ENCODE results near the gene AKR1E2. TPM values are rescaled to one million over a fixed set of nuclear protein-coding genes. Genes with fewer than 3 reads are reported as not detected.

Gene AKR1E2
- polyA plus RNA-seq, 3 donors, result 0.45 to 0.74 (median 0.67) TPM

DNA sequence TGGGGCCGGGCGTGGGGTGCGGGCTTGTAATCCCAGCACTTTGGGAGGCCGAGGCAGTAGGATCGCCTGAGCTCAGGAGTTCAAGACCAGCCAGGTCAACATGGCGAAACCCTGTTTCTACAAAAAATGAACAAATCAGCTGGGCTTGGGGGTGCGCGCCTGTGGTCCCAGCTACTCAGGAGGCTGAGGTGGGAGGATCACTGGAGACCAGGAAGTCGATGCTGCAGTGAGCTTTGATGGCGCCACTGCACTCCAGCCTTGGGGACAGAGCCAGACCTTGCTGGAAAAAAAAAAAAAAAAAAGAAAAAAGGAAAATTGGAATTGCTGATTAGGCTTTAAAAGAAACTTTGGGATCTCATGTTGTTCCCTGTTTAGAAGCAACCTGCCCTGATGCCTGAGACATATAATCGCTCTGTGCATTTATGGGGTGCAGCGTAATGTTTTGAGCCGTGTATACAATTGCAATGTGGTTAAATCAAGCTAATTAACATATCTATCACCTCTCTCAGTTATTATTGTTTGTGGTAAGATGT is 851 bp downstream of the AKR1E2 start:
- peak overlapping the region; percentile 80 for H2AFZ ChIP-seq (ENCODE audit: insufficient read depth, low read depth, low read length, poor library complexity, severe bottlenecking)
- H4K20me1 ChIP-seq (ENCODE audit: insufficient read depth, low read length), result no peaks in the 10 kb centered on the region
- 50% methylated on average over 8 of the region's 13 CpGs for WGBS (ENCODE audit: insufficient coverage)
- H3K27ac ChIP-seq (ENCODE audit: low read depth in 1 of 2, low read length in 2 of 2), result peak overlapping the region in 1 of 2 donors; percentile 63
- Mint-ChIP-seq H3K27ac (peak overlapping the region; percentile 21 to 81 (median 51)), H3K4me1 (peaks cover 12% of the 10 kb centered on the region), H3K27me3 (ENCODE audit: low read depth in 3 of 3) (peaks cover 5 to 24% (median 14%) of the 10 kb centered on the region in 3 donors), H3K9me3 (peaks cover 0 to 4% (median 3%) of the 10 kb centered on the region in 7 donors), H3K4me3 (peak overlapping the region; percentile 76 to 88), H3K36me3 (peaks cover 0 to 3% of the 10 kb centered on the region in 2 donors)
- H3K9ac ChIP-seq (ENCODE audit: insufficient read depth, low read length, poor library complexity, severe bottlenecking), result peak overlapping the region; percentile 55
- DNase-seq, result no peak
- no peaks in the 10 kb centered on the region for H3K79me2 ChIP-seq (ENCODE audit: insufficient read depth, low read length)
- H3K36me3 ChIP-seq (replicated peaks in 1 of 2; ENCODE audit: control insufficient read depth in 1 of 2, insufficient read depth in 2 of 2, low read length in 2 of 2), result no peaks in the 10 kb centered on the region
- H3K9me3 ChIP-seq (replicated peaks in 1 of 2; ENCODE audit: control insufficient read depth in 1 of 2, insufficient read depth in 1 of 2, low read length in 2 of 2), result no peaks in the 10 kb centered on the region
- H3K4me1 ChIP-seq (ENCODE audit: control insufficient read depth in 1 of 2, insufficient read depth in 2 of 2, low read length in 2 of 2), result peaks cover 12 to 16% of the 10 kb centered on the region in 2 donors
- intact Hi-C loops (cut with micrococcal nuclease), result no loop called here
- H3K4me3 ChIP-seq (replicated peaks in 1 of 3; ENCODE audit: low read depth in 2 of 3, low read length in 3 of 3), result peak overlapping the region in 2 of 3 experiments; percentile 0 to 59
- TF ChIP-seq, protein P1, sequence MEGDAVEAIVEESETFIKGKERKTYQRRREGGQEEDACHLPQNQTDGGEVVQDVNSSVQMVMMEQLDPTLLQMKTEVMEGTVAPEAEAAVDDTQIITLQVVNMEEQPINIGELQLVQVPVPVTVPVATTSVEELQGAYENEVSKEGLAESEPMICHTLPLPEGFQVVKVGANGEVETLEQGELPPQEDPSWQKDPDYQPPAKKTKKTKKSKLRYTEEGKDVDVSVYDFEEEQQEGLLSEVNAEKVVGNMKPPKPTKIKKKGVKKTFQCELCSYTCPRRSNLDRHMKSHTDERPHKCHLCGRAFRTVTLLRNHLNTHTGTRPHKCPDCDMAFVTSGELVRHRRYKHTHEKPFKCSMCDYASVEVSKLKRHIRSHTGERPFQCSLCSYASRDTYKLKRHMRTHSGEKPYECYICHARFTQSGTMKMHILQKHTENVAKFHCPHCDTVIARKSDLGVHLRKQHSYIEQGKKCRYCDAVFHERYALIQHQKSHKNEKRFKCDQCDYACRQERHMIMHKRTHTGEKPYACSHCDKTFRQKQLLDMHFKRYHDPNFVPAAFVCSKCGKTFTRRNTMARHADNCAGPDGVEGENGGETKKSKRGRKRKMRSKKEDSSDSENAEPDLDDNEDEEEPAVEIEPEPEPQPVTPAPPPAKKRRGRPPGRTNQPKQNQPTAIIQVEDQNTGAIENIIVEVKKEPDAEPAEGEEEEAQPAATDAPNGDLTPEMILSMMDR (IDR thresholded peaks at IDR 0.05), result no peak
- H3K27me3 ChIP-seq (ENCODE audit: control insufficient read depth in 2 of 2, insufficient read depth in 2 of 2, low read length in 2 of 2), result no peaks in the 10 kb centered on the region
- H3K4me2 ChIP-seq (replicated peaks; ENCODE audit: extremely low read depth, low read length, poor library complexity, severe bottlenecking), result peak overlapping the region; percentile 69

DNA sequence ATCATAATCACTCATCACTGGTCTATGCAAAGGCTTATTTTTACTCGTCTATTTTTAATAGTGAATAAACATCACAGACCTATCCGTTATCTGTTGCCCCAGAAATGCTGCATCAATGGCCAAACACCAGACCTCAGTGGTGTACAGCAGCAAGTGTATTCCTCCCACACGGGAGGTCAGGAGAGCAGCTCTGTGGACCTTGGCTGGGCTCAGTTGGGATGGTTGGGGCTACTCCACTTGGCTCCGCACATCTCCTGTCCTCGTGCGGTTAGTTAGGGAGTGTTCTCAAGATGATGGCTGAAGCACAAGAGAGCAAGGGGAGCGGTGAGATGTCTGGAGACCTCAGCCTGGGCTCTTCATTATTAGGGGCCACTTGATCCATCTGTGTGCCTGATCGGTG is 2.0 kb downstream of the AKR1E2 start:
- no peak overlapping the region for H3K4me3 Mint-ChIP-seq
- peaks cover 0 to 4% (median 3%) of the 10 kb centered on the region in 7 donors for H3K9me3 Mint-ChIP-seq
- no peak overlapping the region for H3K4me2 ChIP-seq (replicated peaks; ENCODE audit: extremely low read depth, low read length, poor library complexity, severe bottlenecking)
- peaks cover 5 to 24% (median 16%) of the 10 kb centered on the region in 3 donors for H3K27me3 Mint-ChIP-seq (ENCODE audit: low read depth in 3 of 3)
- peaks cover 0 to 3% of the 10 kb centered on the region in 2 donors for H3K36me3 Mint-ChIP-seq
- TF ChIP-seq, protein P1 (IDR thresholded peaks at IDR 0.05), result no peak
- H3K36me3 ChIP-seq (replicated peaks in 1 of 2; ENCODE audit: control insufficient read depth in 1 of 2, insufficient read depth in 2 of 2, low read length in 2 of 2), result no peaks in the 10 kb centered on the region
- H3K27ac Mint-ChIP-seq, result no peak overlapping the region
- WGBS (ENCODE audit: insufficient coverage), result 75% methylated on average over 5 of the region's 8 CpGs
- no peak overlapping the region for H2AFZ ChIP-seq (ENCODE audit: insufficient read depth, low read depth, low read length, poor library complexity, severe bottlenecking)
- H3K4me3 ChIP-seq (replicated peaks in 1 of 3; ENCODE audit: low read depth in 2 of 3, low read length in 3 of 3), result no peak overlapping the region
- no peaks in the 10 kb centered on the region for H3K9me3 ChIP-seq (replicated peaks in 1 of 2; ENCODE audit: control insufficient read depth in 1 of 2, insufficient read depth in 1 of 2, low read length in 2 of 2)
- intact Hi-C loops (cut with micrococcal nuclease), result no loop called here
- peaks cover 12 to 16% of the 10 kb centered on the region in 2 donors for H3K4me1 ChIP-seq (ENCODE audit: control insufficient read depth in 1 of 2, insufficient read depth in 2 of 2, low read length in 2 of 2)
- no peak overlapping the region for H3K9ac ChIP-seq (ENCODE audit: insufficient read depth, low read length, poor library complexity, severe bottlenecking)
- H3K27ac ChIP-seq (ENCODE audit: low read depth in 1 of 2, low read length in 2 of 2), result no peak overlapping the region
- no peaks in the 10 kb centered on the region for H3K27me3 ChIP-seq (ENCODE audit: control insufficient read depth in 2 of 2, insufficient read depth in 2 of 2, low read length in 2 of 2)
- DNase-seq, result no peak
- H3K79me2 ChIP-seq (ENCODE audit: insufficient read depth, low read length), result no peaks in the 10 kb centered on the region
- no peaks in the 10 kb centered on the region for H4K20me1 ChIP-seq (ENCODE audit: insufficient read depth, low read length)
- H3K4me1 Mint-ChIP-seq, result peaks cover 12% of the 10 kb centered on the region

Data from CD14-positive monocyte (primary cell).